Suppressor macrophage treated with lipopolysaccharide for 4 hours (primary cell): ENCODE results near the gene NAPSA.
"Not testable (repeated sequence)": the region's sequence is repeated elsewhere in the genome, so short reads cannot be mapped to it uniquely, and the experiment has no call there.

Experiments used
- DNase-seq: peaks from one replicate; pipeline ENCODE4 v3.0.0-alpha.2; 2020

The NAPSA gene

DNA sequence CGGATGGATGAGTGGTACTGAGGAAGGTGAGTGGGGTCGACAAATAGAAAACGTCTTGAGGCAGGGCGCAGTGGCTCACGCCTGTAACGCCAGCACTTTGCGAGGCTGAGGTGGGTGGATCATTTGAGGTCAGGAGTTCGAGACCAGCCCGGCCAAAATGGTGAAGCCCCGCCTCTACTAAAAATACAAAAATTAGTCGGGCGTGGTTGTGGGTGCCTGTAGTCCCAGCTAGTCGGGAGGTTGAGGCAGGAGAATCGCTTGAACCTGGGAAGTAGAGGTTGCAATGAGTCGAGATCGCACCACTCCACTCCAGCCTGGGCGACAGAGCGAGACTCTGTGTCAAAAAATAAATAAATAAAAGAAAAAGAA, 35.5 kb downstream of the NAPSA start:
- not testable (repeated sequence) for DNase-seq

DNA sequence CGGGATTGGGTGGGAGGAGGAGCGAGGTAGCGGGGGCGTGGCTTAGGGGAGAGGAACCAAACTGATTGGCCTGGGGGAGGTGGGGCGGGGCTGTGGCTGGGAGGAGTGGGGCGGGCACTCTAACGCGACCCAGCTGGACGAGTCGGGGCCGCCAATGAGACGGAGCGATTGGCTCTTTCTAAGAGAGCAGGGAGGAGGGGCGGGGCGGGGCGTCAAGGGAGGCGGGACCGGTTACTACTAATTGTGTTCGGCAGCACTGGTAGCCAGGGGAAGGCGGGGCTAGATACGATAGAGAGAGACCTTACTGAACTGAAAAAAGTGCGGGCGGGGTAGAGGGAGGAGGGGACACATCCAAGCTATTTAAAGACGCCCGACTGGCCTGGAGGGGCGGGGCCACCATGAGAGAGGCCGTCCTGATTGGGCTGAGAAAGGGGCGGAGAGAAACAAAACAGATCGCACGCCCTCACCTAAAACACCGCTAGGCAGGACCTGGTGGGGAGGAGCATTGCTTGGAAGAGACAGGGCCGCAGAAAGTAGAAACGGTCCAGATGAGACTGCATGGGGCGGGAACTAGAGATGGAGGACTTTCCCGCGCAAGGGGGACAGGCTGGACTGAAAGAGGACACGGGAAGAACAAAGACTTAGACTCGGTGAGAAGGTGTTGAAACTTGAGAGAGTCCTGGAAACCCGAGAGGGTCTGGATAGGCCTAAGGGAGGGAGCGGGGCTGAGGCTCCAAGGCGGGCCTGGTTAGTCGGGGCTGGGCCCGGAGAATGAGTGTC, 36.1 kb downstream of the NAPSA start, which contains the start of gene KCNC3:
KCNC3 (minus strand) TSS at position 232 of the 780 bp plus-strand sequence. CDS start 295 bp downstream, outside the sequence.
- DNase-seq: peak; percentile 100

DNA sequence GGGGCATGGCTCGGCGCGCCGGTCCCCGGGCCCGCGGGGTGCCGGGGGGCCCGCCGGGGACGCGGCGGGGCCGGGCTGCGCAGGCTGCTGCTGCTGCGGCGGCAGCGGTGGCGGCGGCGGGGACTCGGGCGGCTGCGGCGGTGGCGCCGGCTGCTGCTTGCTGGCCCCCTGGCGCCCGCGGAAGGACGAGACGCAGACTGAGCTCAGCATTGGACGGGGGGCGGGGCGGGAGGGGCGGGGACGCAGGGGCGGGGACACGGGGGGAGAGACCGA, 36.6 kb downstream of the NAPSA start:
- DNase-seq: no peak

DNA sequence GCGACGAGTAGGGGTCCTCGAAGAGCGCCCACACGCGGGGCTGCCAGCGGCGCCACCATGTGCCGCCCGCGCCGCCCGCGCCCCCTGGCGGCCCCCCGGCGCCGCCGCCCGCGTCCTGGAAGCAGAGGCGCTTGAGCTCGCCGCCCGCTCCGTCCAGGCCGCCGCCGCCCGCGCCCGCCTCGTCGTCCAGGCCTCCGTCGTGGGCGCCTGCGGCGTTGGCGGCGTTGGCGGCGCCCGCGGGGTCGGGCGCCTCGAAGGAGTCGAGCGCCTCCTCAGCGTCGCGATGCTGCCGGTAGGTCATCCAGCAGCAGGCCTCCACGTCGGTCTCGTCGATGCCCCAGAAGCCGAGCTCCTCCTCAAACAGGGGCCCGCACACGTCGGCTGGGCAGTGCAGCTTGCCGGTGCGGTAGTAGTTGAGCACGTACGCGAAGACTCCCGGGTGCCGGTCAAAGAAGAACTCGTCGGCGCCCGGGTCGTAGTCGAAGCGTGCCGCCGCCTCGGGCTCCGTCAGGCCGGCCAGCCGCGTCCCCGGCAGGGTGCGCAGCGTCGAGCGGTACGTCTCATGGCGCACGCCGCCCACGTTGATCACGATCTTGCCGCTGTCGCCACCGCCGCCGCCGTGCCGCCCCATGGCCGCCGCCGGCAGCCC, 37.1 kb downstream of the NAPSA start:
- peak; percentile 76 for DNase-seq

DNA sequence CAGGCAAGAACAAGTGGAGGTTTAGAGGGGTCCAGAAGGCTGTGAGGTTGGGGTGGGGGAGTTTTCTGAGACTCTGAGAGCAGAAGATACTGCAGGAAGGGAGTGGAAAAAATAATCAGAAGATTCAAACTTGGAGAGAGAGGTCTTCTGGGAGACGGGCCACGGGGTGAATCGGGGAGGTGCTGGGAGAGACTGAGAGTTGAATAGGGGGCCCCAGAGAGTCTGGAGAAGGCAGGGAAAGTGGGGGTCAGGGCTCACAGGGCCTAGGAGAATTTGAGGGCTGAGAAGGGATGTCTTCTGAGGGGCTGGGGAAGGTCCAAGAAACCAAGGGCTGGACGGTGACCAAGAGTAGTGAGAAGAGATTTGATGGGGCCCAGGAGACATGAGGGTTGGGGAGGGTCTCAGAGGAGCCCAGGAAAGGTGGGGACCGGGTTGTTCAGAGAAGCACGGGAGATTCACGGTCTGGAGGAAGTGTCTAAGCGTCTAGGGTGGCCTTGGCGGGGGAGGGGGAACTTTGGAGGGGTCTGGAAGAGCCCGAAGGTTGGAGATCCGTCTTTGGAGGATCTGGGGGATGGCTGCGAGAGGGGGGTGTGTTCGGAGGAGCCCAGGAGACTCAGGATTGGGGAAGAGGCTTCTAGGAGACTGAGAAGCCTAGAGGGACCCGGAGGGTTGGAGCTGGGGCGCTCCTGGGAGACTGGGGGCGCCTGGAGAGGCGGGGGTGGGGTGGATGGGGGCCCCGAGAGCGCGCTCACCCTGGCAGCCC, 37.8 kb downstream of the NAPSA start:
- no peak for DNase-seq

DNA sequence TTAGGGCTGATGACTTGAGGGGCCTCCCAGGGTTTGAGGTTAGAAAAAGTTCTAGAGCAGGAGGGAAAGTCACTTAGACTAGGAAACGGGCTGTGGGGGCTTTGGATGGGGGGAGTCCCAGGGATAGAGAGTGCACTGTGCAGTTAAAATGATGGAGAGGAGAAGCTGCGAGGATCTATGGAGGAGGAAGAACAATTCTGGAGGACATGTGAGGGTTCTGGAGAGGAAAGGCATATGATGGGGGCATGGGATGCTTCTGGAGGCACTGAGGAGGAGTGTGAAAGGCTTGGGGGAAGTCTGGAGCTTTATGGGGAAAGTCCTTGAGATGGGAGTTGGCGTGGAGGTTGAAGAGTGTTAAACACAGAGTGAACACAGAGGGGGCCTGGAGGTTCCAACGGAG, 38.4 kb downstream of the NAPSA start:
- DNase-seq: no peak

DNA sequence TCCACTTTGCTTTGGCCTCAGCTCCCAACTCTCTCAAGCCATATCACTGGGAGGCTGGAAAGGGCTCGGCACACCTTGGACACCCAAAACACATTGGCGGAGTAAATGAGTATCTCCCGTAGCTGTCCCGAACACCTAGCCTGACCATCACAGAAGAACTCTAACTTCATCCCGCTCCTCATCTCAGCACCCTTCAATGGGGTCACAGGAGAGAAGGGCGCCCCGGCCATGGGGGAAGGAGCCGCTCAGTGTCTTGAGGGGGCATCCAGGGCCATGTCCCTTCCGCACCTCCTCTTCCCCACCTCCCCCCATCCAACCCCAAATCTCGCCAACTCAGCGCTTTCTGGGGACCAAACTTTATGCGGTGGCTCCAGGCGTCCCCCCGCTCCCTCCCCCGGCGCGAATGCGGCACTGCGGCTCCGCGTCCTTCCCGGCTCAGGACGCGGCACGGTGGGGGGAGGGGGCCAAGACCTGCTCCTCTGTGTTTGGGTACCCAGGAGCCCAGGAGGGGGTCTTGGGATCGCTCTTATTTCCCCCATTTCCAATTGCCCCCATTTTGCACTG, 39.3 kb downstream of the NAPSA start:
- no peak for DNase-seq

DNA sequence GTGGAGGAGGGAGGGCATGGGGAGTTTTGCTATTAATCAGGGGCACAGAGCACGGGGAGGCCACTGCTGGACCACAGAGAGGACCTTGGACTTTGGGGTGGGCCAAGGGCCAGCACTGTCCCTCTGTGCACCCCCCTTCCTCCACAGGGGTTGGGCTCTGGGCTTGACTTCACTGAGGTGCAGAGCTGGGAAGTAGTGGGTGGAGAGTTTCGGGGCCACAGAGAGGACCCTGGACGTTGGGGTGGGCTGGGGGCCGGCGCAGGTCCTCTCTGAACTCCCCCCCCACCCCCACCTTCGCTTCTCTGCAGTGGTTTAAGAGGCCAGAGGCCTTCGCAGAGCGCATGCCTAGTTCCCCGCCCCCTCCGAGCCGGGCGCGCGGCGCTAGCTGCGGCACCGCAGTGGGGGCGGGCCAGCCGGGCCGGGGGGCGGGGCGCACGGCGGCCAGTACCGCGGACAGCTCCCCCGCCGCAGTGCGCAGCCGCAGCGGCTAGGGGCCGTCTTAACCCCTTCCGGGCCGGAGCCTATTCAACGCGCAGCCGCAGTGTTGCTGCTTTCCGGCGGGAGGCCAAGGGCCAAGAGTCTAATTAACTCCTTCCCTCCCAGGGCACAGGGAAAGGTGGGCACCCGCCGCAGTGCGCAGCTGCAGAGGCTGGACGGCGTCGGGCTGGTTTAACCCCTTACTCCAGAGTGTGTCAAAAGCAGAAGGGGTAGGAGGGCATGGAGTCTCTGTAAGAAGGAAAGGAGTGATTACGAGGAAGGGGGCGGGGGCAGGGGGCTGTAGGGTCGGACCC, 39.9 kb downstream of the NAPSA start:
- peak; percentile 86 for DNase-seq

DNA sequence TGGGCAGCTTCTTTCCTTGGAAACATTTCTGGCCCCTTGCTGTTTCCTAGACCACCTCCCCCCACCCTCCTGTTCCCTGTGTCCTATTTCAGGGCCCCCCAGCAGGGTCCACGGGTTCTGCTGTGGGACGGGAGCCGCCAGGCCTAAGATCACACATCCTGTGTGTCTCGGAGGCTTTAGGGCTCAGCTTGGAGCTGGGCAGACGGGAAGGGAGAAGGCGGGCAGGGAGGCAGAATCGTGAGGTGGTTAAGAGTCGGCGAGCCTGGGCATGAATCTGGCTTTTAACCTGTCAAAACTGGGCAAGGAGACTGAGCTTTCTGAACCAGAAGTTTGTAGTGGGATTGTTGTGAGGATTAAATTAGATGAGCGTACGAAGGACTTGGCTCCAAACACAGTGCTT, 41.1 kb downstream of the NAPSA start:
- DNase-seq: no peak

DNA sequence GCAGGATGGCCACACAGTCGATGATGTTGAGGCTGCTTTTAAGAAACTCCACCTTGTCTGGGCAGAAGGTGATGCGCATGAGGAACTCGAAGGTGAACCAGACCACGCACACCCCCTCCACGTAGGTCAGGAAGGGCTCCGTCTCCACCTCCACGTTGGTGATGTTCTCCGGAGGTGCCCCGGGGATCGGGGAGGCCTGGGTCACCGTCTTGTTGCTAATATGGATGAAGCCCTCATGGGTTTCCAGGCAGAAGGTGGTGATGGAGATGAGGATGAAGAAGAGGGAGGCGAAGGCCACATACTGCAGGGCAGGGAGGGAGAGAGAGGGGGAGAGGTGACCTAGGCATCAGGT, 41.7 kb downstream of the NAPSA start:
- no peak for DNase-seq

DNA sequence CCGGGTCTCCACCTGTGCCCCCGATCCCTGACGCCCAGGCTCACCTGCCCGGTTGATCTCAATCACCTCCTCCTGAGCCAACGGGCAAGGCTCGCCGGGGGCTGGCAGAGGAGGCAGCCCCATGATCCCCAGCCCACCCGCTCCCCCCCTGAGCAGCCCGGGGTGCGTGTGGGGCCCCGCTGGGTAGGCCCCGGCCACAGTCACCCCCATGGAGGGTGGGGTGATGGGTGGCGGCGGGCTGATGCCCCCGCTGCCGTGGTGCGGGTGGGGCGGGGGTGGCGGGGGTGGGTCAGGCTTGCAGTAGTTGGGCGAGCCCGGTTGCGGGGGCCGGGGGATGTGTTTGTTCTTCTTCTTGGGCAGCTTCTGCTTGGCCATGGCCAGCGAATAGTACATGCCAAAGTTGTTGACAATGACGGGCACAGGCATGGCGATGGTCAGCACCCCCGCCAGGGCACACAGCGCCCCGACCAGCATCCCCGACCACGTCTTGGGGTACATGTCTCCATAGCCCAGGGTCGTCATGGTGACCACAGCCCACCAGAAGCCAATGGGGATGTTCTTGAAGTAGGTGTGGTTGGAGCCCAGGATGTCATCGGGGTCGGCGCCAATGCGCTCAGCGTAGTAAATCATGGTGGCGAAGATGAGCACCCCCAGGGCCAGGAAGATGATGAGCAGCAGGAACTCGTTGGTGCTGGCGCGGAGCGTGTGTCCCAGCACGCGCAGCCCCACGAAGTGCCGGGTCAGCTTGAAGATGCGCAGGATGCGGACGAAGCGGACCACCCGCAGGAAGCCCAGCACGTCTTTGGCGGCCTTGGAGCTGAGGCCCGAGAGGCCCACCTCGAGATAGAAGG, 42.3 kb downstream of the NAPSA start:
- DNase-seq: no peak

DNA sequence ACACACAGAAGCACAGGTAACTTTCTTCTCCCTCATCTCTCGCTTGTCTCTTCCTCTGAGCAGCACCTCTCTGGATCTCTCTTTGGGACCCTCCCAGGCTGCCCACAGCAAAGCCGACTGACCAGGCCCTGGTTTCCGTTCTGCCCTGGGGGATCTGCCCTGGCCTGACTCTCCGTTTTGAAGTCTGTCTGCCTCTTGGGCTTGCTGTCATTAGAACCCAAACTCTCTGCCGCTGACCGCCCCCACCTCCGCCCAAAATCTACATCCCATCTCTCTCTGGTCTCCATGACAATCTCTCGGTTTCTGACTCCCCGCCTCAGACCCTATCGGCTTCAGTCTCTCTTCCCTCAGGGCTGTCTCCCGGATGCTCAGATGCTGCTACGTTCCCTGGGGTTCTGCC, 43.2 kb downstream of the NAPSA start:
- no peak for DNase-seq

DNA sequence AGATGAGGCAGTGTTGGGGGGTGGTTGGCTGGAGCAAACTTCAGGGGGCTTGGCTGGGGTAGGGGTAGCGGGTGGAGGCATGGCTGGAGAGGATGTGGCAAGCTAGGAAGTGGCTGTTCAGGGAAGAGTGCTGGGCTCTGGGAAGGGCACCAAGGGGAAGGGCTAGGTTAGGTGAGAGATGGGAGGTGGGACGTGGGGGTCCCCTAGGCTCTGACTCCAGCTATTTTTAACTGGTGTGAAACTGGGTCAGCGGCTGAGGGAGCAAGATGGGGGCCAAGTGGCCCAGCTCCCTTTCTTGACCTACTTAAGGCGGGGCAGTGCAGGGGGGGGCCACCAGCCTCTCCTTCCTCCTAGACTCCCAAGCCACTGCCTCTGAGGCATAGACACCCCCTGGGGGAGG, 43.6 kb downstream of the NAPSA start:
- no peak for DNase-seq

DNA sequence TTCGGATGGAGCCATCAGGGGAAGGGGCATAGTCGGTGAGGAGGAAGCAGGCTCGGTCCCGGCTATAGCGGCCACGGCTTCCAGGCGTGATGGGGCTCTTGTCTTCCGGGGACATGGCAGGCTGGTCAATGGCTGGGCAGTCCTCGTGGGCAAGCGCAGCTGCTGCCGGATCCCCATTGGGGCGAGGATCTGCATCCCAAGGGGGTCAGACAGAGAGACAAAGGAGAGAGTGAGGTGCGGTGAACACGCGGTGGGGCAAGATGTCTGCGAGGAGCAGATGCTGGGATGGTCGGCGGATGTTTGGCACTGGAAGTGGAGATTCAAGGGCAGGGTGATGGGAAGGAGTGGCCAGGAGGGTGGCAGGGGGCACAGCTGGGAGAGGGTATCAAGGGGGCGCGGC, 44.8 kb downstream of the NAPSA start:
- no peak for DNase-seq

DNA sequence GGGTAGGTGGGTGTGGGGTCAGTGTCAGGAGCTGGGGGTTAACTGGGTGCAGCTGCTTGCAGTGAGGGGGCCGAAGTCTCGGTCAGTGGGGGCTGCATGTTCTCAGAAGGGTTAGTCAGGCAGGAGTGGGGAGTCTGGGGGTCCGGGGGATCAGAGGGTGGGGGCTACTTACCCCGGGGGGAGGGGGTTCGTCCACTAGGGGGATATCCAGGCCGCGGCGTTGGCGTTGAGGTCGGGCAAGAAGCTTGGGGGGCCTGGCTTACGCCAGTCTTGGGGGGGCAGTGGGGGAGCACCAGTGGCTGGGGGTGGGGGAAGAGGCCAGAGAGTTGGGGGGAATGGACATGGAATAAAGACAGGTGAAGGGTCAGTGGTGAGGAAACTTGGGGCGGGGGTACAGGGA, 45.4 kb downstream of the NAPSA start:
- no peak for DNase-seq

DNA sequence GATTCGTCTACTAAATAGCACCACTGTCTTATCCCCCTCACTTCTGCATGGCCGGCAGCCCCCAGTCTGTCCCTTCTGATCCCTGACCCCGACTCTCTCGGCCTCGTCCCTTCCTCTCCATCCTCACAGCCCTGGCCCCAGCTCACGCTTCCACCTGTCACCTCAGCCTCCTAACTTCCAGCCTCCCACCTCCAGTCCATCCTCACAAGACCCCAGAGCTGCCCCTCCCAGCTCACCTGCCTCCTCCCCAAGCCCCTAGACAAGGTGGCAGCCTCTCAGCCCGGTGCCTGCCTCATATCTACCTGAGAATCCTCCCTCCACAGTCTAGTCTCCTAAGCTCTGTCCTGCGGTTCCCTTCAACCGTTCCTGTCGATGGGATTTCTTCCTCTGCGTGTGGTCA, 46.3 kb downstream of the NAPSA start:
- no peak for DNase-seq

DNA sequence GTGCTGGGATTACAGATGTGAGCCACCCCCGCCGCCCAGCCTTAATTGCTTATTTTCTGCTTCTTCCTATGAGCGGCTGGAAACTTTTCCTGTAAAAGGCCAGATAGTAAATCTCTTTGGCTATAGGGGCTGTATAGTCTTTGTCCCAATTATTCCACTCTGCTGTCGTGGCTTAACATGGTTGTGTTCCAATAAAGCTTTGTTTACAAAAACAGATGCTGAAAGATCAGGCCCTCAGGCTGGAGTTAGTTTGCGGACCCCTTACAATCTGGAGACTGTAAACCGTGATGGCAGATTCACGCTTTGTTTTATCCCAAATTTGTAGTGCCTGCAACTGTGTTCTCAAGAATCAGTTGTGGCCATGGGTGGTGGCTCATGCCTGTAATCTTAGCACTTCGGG, 47.0 kb downstream of the NAPSA start:
- DNase-seq: no peak

DNA sequence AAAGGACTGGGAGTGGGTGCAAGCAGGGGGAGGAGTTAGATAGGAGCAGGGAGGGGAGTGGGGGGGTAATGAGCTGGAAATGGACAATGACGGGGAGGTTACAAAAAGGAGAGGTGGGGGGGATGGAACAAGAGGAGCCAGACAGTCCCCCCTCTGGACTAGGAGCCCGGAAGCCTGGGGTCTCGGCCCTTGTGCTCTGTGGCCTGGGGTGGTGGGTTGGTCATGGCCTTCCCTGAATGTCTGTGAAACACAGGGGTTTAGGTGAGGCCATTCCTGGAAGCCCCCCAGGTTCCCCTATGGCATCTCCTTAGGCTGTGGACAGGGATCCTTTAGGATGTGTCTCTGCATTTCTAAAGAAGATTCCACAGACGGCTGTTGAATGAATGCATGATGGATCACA, 48.3 kb downstream of the NAPSA start:
- DNase-seq: no peak

DNA sequence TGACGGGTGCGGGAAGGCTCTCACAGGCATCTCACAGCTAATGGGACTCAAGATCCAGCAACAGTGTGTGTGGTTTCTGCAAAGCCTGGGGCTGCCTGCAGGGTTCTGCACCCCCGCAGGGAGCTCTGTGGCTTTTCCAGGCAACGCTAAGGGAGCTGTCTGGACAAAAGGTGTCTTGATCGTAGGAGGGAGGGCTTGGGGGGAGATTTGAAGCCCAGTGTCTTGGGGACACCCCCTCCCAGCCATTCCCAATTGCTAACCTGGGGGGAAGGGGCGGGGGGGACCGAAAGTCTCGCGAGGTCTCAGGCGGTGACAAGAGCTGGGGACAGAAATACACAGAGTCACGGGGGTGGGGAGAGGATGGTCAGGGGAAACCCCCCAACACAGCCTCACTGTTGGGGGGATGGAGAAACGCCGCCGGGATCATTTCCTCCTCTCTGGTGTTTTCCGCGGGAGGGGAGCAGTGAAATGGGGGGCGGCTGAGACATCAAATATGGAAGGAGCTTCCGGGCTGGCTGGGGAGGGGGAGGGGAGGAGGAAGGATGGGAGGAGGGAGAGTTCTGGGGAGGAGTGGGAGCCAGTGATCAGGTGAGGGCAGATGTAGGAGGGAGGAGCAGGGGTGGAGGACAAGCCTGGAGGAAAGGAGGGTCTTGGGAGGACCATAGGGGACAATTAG, 49.5 kb downstream of the NAPSA start:
- DNase-seq: peak; percentile 36

DNA sequence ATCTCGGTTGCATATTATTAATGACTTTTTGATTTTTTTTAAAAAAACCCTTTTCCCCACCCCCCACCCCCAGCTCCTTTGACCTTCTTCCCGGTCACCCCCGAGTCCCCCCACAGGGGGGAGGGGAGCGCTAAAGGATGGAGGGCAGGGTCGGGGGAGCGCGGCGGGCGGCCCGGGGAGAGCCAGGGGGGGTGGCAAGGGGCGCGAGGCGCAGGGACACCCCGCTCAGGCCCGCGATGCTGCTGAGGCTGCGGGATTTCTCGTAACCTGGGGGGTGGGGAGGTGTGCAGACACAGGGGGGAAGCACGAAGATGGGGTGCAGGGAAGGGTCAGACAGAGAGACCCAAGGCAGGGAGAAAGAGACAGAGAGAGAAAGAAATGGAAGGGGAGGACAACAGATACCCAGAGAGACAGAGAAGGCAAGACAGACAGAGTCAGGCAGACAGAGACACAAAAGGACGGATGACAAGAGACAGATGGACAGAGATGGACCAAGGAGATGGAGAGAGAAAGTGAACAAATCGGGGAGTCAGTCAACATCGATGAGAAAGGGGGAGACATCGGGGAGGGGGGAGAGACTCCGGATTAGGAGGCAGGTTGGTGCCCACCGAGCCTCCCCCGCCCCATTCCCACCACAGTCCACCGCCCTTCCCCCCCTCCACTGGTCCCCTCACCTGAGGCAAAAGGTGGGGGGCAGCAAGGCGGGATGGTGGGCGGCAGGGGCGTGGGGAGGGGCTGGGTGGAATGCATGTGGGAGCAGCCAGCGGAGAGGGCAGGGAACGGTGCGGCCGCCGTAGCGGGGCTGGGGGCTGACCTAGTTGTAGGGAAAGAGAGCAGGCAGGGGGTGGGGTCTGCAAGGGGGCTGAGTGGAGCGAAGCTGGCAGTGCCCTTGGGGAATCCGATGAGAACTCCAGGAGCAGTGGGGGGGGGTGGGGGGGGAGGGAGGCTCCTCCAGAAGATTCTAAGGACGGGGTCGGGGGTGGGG, 50.4 kb downstream of the NAPSA start:
- no peak for DNase-seq
